DMS53 treated with DMSO at 0.1 percent for 48 hours (cell line): ENCODE measurements around the gene RPL13.
"Not testable (repeated sequence)": the region's sequence is repeated elsewhere in the genome, so short reads cannot be mapped to it uniquely, and the experiment has no call there.

Source experiments
- DNase-seq: peaks from one replicate; lab custom pipeline; 2025; ENCODE audit not compliant: unreplicated experiment; lab: John Stamatoyannopoulos, UW

Gene RPL13

DNA sequence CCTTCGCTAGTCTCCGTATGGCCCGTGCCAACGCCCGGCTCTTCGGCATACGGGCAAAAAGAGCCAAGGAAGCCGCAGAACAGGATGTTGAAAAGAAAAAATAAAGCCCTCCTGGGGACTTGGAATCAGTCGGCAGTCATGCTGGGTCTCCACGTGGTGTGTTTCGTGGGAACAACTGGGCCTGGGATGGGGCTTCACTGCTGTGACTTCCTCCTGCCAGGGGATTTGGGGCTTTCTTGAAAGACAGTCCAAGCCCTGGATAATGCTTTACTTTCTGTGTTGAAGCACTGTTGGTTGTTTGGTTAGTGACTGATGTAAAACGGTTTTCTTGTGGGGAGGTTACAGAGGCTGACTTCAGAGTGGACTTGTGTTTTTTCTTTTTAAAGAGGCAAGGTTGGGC is 2.5 kb downstream of the RPL13 start:
- DNase-seq, result no peak

GRCh38 chr16:89563639-89564392 is 3.3 kb downstream of the RPL13 start:
- DNase-seq, result peak; percentile 7

- DNase-seq, result peak; percentile 30
These were observed 4.2 kb downstream of the RPL13 start for GRCh38 chr16:89564476-89565255.

DNA sequence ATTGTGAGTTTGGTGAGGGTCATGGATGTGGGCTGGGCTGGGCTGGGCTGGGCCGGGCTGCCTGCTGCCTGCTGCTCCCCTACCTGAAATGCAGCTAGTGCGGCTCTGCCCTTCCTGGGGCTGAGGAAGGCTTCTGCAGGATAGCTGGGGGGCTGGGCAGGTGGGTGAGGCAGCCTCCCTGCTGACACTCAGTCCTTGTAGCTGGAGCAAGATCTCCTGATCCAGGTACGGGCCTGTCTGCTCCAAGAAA is 4.7 kb downstream of the RPL13 start:
- DNase-seq, result no peak

GRCh38 chr16:89565506-89566372 is 5.3 kb downstream of the RPL13 start:
- DNase-seq, result peak; percentile 49

DNA sequence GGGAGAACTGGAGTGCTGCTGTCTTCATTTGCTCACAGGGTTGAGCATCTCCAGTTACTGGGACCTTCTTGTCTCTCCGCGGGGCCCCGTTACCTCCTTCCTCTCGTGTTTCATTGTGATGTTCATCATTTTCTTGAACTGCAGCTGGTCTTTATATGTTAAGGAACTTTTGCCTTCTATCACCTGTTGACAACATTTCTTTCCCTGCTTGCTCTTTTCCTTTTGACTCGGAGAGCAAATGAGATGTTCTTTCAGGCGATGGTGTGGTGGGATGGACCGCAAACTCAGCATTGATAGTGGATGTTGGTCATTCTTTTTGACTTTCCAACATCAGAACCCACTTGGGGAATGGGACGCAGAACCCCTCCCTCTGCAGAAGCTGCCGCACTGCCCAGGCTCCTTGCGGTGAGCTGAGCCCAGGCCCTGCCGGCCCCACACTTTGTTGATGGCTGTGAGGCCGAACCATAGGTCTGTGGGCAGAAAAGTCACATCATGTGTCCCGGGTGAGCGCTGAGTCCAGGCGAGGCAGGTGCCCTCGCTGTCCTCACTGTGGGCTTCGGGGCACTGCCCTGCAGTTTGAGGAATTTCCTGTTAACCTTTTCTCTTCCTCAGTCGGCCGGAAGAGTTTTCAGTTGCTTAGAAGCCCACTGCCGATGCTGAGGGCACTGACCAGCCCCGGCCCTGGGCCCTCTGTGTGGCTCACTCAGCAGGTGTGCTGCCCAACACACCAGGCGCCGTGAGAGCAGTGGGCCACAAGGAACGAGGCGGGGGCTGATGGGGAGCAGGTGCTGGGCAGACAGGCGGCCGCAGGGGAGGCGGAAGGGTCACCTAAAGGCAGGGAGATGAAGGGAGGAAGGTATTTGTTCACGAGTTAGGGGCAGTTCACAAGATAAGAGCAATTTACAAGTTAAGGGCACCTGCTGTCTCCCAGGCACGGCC is 7.4 kb downstream of the RPL13 start:
- no peak for DNase-seq

GRCh38 chr16:89569506-89570341 is 9.2 kb downstream of the RPL13 start:
- no peak for DNase-seq

- no peak for DNase-seq
These were observed 10.0 kb downstream of the RPL13 start for GRCh38 chr16:89570342-89570923.

DNA sequence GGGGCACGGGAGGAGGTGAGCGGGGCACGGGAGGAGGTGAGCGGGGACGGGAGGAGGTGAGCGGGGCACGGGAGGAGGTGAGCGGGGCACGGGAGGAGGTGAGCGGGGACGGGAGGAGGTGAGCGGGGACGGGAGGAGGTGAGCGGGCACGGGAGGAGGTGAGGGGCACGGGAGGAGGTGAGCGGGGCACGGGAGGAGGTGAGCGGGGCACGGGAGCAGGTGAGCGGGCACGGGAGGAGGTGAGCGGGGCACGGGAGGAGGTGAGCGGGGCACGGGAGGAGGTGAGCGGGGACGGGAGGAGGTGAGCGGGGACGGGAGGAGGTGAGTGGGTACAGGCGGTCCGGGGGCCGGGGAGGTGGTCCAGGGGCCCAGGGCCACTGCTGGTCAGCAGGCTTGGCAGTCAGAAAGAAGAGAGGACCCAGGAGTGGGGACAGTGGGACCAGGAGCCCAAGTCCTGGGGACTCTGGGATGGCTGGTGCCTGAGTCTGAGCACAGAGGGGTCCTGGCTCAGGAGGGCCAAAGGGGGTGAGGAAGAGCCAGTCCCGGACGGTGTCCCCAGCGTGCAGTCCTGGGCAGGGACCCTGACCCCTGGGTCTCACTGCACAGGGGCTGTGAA is 10.6 kb downstream of the RPL13 start:
- DNase-seq, result not testable (repeated sequence)

DNA sequence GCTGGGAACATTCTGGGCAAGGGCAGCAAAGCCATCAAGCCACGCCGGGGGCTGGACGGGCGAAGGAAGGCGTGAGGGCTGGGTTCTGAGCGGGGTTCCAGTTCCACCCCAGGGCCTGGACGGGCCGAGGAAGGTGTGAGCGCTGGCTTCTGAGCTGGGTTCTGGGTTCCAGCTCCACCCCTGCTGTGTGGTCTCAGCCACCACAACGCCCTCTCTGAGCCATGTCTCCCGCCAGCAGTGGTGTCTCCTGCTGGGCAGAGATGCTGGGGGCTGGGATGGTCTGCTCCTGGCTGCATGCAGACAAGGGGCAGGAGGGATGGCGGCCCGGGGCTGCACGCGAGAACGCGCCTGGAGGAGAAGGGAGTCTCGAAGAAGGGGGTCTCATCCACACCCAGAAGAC is 11.2 kb downstream of the RPL13 start:
- DNase-seq, result no peak

GRCh38 chr16:89572073-89572484 is 11.6 kb downstream of the RPL13 start:
- no peak for DNase-seq

- no peak for DNase-seq
These were observed 12.2 kb downstream of the RPL13 start for GRCh38 chr16:89572485-89573205.

DNA sequence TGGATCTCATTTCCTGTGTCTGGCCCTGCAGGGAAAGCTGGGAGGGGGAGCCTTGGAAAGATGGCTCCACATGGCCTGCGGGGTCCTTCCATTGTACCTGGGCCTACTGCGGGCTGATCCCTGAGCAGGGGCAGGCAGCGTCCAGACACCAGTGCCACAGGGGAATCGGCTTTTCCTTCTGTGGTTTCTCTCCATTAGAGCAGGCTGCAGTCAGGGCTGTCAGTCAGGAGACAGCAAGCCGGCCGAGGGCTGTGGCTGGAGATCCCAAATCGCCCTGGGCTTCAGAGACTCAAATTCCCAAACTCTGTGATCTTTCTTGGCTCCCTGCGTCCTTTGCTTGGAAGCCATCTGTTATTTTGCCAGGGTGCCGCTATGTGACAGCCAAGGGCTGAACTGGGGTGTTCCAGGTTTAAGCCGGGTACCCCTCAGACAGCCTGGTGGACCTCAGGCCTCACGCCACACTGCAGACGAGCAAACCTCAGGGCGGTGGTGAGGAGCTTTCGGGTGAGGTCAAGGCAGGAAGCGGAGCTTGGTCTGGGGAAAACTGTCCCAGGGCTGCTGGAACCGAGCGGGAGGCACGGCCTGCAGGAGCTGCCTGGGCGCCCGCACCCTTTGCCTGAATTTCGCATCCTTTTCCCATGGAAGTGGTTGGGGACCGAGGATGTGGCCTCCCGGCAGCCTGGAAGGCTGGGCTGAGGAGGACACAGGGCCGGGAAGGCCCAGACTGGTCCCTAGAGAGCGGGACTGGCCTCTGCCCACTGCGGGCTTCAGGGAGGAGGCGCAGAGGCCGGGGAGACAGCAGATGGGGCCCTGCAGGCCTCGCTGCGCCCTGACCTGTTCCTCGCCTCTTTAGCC is 13.6 kb downstream of the RPL13 start:
- no peak for DNase-seq

DNA sequence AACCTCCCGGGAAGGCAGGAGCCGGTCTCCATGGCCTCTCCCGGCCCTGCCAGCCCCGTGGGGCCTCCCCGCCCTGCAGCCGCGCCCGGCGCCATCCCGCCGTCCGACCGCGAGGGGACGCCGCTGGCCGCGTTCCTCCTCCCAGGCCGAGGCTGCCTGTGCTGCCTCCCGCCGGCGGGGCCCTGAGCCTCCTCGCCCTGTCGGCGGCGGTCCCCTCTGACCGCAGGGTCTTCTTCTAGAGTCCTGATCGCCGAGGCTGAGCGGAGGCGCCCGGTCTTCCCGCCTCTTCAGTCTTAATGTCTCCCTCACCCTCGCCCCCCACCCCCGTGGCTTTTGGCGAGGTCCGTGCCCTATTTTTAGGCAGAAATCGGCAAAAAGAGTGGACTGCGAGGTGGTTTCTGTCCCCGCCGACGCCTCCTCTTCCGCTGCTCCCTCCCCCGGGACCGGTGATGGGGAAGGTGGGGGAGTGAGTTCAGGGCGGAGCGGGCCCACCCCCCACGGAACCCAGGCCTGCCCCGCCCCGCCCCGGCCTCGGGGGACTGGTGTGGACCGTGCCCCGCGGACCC is 14.3 kb downstream of the RPL13 start:
- DNase-seq, result peak; percentile 43

DNA sequence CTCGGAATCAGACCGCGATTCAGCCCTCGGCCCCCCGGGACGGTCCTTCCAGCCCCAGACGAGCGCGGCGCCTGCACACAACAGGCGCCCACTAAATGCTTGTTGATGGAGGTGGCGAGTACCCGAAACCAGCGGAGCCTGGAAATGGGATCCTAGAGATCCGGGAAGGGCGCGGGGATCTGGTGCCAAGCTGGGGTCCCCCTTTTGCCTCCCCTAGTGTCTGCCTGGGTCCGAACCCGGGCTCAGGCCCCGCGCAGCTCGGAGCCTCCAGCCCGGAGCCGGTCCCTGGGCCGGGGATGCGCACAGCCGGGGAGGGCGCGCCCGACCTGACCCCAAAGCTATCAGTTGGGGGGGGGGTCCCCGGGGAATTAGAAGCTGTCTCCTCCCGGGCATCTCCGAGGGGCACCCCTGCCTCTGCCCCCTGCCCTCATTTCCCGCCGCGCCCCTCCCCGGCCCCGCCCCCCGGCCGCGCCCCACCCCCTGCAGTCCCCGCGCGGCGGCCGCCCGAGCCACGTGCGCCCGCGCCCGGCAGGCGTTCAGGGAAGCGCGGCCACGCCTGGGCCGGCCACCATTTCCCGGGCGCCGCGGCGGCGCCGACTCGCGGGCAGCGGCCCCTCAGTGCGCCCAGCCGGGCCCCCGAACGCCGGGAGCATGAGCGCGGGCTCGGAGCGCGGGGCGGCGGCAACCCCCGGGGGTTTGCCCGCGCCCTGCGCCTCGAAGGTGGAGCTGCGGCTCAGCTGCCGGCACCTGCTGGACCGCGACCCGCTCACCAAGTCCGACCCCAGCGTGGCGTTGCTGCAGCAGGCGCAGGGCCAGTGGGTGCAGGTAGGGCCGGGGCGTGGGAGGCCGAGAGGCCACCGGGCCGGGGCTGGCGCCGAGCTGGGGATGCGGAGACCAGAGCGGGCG is 15.0 kb downstream of the RPL13 start, which contains the start of gene CPNE7:
TSS of gene CPNE7 (plus strand) at position 512 of the 906 bp plus-strand sequence. CDS start at position 652, 140 bp downstream.
- DNase-seq, result no peak
